GF-D8 (cell line): ENCODE measurements around the gene CPPED1.

Source experiments
- DNase-seq: peaks from one replicate; lab custom pipeline; 2025; lab: John Stamatoyannopoulos, UW

CPPED1 gene

DNA sequence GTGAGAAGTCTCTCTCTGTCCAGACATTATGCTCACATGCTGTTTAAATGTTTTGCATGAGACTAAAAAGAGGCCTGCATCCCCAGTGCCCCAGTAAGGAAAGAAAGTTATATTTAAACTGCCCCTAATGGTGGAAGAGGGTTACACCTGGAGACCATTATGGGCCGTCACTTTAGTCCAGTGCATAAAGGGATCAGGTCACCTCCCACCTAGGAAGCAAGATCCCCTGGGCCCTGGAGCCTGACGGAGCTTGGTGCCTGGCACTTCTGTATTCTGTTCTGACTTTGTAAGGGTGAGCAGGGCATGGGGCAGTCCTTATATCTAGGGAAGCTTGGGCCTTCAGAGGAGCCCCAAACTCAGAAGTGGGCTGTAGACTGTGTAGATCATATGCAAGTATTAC, 67.9 kb downstream of the CPPED1 start:
- DNase-seq = no peak

DNA sequence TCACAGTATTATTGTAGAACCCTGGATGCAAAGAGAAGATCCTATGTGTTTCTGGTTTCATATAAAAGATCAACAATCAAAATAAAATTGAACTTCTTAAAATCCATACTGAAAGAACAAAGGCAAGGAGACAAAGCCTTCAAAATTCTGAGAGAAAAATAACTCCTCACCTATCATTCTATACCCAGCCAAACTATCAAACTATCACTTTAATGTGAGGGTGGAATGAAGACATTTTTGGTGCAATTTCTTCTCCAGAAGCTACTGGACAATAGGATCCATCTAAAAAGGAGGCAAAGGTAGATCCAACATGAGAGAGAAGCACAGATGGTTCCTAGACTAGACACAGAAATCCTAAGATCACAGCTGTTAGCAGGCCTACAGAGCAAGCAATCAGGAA, 71.1 kb downstream of the CPPED1 start:
- no peak for DNase-seq

DNA sequence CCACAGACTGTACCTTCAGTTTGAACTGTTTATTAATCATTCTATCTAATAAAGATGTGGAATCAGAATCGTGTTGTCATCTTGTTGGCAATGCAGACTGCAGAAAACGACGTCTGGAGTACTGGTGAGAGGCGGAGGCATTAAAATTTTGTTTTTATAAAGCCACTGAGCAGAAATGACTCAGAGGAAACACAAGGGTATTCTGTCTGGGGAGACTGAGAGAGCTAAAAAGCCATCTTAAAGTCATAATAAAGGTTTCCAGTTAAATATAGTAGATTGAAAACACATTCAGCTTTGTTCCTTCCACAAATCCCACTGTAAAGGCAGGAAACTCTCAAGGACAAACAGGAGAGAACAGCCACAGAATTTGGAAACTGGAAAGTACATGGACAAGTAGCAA, 74.2 kb downstream of the CPPED1 start:
- no peak for DNase-seq

DNA sequence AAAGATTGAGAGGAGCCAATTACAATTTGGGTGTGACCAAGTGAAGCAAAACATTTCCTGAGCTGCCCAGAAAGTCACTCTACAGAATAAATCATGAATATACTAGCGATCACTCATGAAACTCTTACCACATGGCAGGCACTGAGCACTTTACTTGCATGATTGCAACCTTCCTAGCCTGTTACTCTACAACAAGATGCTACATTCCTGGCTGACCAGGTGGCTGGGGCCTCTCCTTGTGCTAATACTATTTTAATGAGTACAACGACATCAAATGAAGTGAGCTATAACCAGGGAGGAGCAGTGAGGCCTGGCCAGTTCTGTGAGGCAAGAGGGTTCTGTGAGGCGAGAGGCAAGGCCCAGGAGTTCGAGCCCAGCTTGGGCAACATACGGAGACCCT, 75.2 kb downstream of the CPPED1 start:
- DNase-seq = no peak

DNA sequence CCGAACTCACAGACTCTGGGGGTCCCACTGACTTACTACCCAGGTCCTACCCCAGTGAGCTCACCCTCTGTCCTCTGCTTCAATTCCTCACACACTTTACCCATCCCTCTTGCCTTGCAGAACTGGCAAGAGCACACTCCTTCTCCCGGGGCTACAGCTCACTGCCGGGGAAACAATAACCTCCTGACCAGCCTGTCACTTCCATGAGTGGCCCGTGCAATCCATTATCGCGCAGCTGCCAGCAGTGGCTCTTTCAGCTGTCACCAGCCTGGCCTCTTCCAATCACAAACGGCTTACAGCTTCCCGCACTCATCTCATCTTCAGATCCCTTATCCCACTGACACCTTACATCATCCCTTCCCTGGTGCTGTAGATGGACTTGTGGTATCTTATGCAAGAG, 79.5 kb downstream of the CPPED1 start:
- no peak for DNase-seq

DNA sequence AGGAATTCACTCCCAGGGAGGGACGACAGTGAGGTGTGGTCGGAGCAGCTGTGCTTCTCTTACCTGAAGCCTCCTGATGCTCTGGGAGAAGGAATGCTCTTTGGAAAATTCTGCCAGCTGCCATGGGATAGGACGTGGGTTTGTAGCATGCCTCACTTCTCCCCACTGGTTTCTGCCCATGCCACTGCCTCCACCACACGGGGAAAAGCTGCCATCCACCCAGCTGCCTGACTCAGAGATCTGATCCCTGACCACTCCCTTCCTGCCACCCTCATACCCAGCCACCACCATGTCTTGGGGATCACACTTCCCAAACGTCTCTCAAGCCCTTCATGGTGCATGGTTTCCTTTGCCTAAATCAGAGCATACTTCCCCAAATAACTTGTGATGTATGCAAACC, 80.0 kb downstream of the CPPED1 start:
- no peak for DNase-seq

DNA sequence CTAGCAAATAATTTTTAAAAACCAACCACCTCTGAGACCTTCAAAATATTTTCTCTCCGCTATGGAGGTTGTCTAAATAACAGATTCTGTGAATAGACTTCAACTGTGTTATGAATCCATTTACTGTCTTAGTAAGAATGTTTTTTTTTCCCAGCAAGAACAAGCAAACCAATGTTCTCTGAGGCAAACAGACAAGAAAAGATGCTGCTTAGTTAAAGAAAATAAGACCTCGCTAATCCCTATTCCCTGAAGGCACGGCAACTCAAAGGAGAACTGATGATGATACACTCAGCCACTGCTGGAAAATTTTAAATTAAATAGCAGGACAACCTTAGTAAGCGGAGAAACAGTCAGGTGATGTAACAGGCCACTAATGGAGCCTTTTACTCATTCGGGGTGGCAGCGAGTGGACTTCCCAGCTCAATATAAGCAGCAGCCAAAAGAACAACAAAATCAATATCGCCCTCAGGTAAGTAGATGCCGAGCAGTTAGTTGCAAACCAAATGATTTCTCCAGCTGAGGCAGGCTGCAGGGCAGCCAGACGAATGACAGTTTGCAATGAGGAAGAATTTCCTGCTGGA, 81.8 kb downstream of the CPPED1 start:
- DNase-seq = no peak

DNA sequence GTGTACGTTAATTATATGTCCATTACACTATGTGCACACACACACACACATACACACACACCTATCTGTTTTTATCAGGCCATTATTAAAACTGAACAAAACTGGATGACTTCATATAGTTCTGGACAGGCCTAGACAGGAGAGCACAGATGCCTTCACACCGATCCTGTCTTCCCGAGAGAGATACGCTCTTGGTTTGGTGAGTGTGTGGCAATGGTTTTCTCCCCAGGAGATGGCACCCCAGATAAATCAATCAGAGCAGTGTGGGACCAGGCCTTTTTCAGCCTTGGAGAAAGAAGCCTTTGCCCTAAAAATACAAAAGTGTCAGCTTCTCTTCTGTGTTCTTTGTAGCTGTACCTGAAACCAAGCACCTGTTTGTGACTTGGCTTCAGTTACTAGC, 83.7 kb downstream of the CPPED1 start:
- DNase-seq = no peak

DNA sequence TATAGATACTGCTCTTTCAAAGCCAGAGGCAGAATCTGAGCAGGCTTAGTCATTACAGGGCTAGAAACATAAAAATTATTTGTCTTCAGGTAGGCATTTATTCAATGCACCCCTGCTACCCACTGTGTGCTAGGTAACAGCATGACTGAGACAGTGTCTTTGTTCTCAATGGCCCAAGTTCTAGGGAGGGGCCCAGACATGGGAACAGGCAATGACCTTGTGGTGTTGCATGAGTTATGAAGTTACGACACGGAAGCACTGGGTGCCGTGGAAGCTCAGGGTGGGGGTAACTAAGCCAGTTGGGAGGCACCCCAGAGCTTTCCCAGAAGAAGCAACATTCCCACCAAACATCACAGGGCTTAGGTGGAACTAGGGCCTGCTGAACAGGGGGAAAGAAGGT, 87.0 kb downstream of the CPPED1 start:
- no peak for DNase-seq

DNA sequence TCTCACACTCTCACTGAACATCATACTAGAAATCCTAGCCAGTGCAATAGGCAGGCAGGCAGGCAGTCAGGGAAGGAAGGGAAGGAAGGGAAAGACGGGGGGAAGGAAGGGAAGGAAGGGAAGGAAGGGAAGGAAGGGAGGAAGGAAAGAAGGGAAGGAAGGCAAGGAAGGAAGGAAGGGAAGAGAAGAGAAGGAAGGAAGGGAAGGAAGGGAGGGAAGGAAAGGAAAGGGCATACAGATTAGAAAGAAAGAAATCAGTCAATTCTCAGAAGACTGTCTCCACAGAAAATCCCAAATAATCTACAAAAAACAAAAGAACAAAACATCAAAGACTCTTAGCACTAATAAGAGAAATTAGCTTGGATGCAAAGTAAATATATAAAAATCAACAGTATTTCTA, 93.9 kb downstream of the CPPED1 start:
- no peak for DNase-seq

DNA sequence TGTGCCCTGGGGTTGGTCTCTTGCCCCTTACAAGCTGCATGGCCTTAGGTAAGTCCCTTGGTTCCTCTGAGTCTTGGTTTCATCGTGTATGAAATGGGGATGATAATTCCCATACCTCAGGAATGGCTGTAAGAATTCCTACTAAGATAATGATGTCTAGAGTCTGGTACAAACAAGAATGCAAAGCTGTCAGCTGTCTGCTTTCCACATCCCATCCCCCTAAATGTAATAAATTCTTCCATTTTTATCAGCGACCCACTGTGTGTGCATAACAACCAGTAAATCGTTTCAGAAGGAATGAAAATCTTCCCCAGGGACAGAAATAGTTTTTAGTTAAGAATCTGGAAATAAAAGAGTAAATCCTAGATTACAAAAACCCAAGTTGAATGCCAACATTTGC, 95.4 kb downstream of the CPPED1 start:
- DNase-seq = no peak

DNA sequence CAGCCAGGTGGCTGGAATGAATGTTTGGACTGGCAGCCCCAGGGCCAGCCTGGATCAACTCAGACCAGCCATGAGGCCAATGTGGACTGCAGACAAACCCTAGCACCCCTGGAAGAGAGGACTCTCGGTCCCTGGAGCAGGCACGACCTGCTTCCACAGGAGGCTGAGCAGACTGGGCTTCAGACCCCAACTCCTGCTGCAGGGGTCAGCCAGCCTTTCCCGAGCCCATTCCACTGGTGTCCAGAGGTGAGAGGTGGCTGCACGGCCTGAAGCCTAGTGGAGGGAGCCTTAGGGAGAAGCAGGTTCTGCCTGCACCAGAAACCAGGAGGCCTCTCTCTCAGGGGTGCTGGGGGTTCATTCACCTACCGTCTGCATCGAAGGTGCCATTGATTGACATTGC, 97.1 kb downstream of the CPPED1 start:
- DNase-seq = no peak

DNA sequence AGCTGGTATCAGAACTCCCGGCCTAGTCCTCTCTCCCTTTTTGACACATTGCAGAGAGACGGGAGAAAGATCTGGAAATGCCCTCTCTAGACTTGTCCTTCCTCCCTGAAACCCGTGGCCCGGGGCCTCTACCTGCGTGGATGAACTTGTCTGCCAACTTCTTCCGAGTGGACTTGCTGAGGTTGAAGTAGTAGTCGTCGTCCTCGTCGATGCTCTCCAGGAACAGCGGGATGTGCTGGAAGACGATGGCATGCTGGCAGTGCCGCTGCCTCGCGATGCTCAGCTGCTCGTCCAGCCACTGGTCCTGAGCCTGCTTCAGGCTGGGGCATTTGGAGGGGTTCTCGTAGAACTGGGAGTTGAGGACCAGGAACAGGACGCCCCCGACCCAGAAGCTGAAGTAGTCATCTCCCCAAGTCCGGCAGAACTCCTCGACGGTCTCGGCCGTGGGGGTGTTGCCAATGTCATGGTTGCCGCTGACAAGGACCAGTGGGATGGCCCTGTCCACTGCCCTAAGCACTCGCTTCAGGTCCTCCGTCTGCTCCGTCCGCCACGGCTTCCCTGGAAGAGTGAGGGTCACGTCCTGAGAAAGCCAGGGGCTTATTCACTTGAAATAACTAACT, 99.1 kb downstream of the CPPED1 start:
- DNase-seq = no peak

DNA sequence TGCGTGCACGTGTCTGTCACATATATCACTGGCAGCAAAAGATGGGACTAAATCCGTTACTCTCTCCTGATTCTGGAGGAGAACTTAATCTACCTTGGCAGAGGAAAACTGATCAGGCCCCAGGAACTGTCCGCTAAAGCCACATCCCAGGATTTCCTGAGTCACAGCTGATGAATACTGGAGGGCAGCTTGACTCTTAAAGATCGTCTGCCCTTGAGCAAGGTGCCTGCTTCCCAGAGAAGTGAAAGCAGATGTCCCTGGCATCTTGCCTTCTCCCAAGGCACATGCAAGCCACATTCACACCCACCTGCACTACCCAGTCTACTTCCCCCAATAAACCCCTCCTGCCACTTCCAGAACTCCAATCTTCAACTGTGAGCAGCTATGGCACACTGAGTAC, 99.8 kb downstream of the CPPED1 start:
- no peak for DNase-seq

DNA sequence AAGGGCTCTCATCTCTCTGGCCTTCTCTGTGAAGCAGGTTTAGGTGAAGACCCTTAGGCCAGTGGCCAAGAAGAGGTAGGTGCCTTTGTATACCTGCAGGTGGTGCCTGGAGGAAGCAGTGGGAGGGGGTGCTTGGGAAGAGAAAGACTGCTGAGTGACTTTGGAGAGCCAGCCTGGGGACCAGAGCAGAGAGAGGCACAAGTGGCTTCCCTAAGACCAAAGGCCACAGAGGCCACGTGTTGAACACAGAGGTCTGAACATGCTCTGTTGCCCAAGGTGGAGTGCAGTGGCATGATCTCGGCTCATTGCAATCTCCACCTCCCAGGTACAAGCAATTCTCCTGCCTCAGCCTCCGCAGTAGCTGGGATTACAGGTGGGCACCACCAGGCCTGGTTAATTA, 103.5 kb downstream of the CPPED1 start:
- no peak for DNase-seq

DNA sequence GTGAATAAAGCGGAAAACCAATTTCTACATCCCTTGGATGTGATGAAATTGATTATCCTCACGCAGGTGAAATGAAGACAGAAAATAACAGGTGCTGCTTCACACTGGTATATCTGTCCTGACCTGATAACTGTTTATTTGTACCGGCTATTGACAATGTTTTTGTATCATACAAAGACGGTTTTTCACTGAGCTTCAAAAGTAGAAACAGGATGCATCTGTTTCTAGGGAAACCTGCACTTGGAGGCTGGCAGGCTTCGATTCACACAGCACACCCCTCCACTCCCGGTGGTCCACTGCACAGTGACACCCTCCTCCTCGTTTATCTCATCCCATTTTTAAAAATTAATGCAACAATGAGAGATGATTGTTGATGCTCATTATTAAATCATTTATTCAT, 104.5 kb downstream of the CPPED1 start:
- DNase-seq = no peak

DNA sequence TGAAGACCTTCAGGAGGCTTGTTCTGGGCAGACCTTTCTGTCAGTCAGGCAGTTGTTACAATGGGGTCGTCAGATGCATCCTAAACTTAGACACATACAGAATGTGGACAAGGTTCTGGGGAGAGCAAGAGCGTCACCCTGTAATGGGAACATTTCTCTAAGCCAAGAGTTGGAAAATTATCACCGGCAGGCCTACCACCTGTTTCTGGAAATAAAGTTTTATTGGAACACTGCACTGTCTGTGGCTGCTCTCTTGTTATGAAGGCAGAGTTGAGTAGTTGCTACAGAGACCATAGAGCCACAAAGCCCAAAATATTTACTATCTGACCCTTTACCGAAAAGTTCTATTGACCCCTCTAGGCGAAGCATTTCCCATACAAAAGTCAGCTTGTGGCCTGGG, 106.2 kb downstream of the CPPED1 start:
- DNase-seq = no peak

DNA sequence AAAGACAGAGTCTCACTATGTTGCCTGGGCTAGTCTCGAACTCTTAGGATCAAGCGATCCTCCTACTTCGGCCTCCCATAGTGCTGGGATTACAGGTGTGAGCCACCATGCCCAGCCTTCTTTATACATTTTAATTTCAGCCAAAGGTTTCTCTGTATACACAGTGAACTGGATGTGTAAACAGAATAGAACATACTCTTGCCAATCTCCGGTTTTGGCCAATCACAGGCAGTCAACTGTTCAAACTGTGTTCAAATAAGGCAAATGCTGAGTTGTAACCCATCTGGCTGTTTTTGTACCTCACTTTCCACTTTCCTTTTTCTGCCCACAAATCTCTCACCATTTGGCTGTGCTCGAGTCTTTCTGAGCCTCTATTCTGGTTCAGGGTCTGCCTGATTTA, 108.2 kb downstream of the CPPED1 start:
- no peak for DNase-seq

DNA sequence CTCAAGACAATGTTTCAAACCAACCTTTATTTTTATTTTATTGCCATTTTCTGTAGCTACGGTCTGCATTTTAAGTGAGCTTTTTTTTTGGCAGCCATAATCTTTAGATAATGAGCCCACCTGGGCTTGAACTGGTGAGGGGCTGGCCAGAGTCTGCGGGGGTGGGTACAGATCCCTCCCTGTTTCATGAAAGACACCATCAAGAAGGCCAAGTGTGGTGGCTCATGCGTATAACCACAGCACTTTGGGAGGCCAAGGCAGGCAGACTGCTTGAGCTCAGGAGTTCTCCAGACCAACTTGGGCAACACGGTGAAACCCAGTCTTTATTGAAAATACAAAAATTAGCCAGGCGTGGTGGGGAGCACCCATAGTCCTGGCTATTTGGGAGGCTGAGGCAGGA, 113.7 kb downstream of the CPPED1 start:
- no peak for DNase-seq

DNA sequence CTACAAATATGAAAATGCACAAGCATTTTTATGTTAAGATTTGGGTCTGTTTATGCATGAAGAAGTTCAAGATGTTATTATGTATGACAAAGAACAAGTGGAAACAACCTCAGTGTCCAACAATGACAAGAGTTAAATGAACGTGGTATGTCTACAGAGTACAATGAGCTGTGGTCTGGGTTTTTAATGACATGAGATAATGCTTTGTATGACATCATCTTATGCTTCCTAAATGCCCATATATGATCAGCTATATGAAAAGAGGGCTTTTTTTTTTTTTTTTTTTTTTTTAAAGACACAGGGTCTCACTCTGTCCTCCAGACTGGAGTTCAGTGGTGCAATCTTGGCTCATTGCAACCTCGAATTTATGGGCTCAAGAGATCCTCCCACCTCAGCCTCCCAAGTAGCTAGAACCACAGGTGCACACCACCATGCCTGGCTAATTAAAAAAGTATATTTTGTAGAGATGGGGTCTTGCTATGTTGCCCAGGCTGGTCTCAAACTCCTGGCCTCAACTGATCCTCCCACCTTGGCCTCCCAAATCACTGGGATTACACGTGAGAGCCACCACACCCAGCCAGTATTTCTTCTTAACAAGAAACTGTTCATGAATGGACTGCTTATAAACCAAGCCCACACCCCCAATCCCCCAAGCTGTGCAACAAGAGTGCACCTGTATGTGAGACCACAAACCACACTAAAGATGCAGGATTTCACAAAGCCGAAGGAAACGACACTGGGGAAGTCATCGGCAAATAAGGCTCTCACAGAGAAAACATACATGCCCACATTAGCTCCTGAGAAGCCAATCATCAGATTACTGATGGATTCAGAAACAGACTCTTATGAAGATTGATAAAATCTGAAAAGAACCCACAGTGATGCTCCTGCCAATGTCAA, 114.5 kb downstream of the CPPED1 start:
- no peak for DNase-seq

DNA sequence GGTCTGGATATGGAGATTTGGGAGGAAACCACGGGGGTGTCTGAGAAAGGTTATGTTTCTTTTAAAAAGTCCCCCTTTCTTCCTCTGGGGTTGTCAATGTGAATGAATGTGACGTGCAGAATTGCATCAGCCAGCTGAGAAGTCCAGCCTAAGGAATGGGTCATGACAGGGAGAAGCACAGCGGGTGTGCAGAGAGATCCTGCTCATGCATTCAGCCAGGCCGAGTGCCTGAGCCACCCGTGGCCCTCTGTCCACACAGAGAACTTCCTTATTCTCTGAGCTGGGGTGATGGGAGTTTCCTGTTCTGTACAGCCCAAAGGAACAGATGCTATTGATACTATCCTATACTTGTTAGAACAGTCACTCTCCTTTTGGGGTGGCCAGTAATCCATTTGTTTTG, 117.9 kb downstream of the CPPED1 start:
- no peak for DNase-seq

DNA sequence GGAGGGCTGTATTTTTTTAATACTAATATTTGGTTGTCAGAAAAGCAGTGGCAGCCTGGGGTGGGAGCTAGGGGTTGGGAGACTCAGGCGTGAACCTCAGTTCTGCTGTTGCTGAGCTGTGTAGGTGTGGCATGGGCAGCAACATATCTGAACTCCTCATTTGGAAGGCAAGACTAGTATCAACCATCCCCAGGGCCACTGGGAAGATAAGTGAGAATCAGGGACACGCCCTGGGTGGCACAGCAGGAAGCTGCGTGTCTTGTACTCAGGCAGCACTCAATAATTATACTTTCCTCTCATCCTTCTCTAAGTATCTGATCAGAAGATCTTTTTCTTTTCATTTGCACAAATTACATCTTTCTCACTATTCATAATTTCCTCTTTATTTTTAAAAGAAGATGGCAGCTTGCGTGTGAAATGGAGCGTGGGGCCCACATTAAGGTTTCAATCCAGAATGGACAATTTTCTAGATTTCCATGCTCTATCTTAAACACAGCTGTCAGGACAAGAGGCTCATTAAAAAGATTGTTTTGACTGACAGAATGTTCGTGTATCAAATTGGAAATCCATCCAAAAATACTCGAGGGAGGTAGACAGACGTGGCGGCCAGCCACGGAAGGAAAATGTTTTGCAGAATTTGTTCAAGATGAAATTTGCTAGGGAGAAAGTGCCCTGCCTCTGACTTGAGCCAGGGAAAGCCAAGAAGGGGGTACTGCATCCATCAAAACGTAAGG, 121.1 kb downstream of the CPPED1 start:
- no peak for DNase-seq

DNA sequence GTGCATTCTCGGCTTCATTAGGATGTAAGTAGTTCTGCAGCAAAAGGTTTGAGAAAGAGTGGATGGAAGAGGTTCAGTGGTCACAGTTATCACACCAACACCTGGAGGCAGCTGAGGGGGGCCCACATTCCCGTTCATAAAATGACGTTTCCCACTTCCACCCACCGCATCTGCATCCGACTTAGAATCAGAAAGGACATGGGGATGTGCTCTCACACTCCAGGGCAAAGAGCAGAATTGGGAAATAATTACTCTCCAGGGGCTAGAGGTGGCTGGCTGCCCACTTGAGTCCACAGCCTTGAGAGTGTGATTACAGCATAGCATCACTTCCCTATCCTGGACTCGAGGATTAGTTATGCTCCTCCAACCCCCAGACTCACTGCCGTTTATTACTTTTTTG, 122.0 kb downstream of the CPPED1 start:
- DNase-seq = no peak
